ENCODE measurements around the gene FIBP.

The FIBP gene

GRCh38 chr11:65869643-65870306, 18.5 kb downstream of the FIBP start:
- no peak for DNase-seq

GRCh38 chr11:65868907-65869306, 19.4 kb downstream of the FIBP start:
- no peak for DNase-seq

DNA sequence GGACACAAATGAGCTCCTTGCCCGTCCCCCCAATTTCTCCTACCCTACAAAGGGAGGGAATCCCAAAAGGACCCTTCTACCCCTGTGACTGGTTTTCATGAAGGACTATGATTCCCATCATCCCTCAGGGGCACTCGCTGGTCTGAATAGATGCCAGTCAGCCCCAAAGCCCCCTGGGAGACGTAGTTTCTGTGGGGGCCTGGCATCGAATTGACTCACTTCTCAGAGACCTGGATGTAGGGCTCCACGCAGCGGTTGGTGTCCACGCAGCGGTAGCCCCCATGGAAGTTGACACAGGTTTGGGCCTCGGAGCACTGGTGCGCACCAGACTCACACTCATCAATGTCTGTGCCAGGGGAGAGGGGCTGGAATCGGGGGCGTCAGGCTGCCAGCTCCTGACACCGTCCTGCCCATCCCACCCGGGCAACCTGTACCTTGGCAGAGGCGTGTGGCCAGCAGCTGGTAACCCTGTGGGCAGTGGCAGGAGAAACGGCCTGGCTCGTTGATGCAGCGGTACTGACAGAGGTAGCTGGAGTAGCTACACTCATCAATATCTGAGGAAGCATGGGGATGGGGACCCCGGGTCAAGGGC, 20.1 kb downstream of the FIBP start:
- DNase-seq: no peak

DNA sequence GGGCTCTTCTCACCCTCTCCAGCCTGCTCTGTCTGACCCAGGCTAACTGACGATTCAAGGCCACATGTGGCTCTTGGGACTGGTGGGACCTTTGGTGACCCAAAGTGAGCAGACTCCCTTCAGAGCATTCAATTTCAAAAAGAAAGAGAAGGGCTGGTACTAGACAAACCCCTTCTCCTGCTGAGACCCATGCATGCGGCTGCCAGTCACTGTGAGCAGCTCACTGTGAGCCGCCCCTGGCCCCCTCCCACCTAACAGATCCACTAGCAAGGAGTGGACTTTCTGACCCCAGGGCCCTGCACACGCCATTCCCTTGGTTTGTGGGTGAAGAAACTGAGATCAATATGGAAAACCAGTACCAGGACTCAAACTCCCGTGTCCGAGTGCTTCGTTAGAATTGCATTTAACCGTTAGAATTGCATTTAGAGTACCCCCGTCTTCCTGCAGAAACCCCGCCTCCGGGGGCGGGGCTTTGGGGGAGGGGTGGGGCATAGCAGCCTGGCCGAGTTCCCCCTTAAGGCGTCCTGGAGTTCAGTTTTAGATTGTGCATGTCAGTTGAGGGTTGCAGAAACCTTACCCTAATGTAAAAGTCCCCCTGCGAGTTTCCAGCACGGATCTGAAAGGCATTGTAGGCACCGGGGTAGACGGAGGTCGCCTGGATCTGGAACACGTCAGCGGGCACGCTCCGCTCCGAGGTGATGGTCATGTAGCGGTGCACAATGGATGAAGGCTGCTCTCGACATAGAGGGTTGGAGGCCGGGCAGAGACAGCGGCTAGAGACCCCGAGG, 20.8 kb downstream of the FIBP start:
- DNase-seq: no peak

DNA sequence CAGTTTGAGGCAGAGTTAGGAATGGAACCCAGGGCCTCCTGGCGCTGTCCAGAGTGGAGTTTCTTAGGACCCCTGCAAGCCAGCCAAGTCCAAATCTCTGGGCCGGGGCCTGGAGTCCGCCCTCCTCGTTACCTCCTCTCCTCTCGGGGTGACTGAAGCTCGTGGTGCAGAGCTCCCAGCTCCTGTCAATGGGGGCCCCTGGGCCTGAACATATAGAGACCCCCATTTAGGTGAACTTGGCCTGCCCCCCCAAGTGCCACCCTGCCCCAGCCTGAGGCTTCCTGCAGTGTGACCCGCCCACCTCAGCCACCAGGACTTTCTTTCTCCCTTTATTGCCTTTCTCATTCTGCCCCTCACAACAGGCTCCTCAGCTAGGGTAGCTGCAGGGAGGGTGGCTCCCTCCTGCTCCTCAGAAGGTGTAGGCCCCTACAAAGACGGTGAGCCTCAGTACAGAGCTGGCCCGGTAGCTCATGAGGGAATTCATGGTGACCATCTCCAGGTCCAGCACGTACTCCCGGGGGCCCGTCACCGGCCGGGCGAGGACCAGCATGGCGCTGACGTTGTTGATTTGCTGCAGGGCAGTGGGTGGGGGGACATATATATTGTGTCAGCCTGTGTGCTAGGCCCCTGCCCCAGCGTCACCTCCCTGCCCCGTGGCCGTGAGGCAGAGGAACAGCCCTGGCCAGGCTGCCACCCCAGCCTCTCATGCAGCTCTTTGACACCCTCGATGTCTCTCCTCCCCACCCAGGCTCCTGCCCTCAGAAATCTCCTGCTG, 21.6 kb downstream of the FIBP start:
- DNase-seq: no peak

DNA sequence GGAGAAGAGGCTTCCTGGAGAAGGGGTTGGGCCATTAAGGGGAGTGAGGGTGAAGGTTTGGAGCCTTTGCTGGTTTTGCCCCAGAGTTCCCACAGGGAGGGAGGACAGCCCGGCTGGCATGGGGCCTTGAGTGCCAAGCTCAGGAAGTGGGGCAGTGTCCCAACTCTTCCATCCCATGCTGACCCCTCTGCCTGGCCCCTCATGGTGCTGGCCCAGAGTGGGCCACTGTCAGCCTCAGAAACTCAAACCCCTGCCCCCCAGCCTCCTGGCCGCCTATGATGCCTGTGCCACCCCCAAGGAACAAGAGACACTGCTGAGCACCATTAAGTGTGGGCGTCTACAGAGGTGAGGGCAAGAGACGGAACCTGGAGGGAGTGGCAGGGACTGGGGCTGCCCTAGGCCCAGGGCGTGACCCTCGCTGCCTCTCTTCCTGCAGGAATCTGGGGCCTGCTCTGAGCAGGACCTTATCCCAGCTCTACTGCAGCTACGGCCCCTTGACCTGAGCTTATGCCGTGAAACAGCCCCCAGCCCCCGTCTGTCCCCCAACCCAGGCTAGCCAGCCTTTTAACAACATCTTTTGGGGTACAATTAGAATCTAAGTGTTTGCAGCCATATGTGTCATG, 22.6 kb downstream of the FIBP start:
- DNase-seq: no peak

DNA sequence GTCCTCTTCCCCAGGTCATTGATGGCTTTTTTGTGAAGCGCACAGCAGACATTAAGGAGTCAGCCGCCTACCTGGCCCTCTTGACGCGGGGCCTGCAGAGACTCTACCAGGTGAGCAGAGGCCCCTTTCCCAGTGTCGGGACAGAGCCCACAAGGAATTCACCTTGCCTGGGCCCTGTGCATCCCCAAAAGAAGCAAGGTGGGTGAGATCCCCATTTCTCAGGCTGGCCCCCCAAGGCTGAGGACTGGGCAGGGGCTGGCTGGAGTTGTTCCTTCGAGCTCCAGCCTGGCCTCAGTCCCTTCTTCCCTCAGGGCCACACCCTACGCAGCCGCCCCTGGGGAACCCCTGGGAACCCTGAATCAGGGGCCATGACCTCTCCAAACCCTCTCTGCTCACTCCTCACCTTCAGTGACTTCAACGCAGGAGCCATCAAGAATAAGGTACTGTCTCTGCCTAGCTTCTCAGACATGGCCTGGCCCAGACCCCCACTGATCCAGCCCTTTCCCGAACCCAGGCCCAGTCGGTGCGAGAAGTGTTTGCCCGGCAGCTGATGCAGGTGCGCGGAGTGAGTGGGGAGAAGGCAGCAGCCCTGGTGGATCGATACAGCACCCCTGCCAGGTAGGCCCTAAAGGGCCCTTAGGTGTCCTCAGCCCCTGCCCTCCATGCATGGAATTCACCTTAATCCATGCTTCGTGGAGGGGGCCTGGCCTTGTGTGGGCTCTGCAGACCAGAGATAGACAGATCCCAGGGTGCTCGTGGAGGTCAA, 23.4 kb downstream of the FIBP start:
- DNase-seq: no peak

DNA sequence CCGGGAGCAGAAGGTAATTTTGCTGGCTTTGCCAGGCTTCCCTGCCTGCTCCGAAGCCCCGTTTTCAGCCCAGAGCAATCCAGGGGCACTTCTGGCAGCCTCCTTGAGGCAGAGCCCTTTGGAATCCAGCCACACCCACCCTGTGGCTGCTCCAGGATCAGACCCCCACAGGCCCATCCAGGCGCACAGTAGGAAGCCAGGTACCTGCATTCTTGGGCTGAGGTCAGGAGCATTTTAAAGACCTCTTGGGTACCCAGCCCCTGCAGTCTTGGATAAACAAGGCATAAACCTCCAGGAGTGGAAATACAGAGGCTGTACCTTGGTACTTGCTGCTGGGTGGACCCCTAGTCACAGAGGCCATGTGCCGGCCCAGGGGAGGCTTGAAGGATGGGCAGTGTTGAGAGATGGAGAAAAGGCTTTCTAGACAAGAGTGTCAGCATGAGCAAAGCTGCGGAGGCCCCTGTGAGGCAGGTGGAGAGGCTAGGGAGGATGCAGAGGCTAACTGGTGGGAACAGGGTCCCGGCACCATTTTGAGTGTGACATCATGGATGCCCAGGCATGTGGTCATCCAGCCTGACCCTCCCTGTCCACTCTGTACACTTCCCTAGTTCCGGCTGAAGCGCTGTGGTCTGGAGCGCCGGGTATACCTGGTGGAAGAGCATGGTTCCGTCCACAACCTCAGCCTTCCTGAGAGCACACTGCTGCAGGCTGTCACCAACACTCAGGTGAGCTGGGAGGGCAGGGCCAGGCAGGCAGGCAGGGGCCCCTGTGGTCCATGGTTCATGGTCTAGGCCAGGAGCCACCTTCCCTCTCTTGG, 24.2 kb downstream of the FIBP start:
- no peak for DNase-seq

DNA sequence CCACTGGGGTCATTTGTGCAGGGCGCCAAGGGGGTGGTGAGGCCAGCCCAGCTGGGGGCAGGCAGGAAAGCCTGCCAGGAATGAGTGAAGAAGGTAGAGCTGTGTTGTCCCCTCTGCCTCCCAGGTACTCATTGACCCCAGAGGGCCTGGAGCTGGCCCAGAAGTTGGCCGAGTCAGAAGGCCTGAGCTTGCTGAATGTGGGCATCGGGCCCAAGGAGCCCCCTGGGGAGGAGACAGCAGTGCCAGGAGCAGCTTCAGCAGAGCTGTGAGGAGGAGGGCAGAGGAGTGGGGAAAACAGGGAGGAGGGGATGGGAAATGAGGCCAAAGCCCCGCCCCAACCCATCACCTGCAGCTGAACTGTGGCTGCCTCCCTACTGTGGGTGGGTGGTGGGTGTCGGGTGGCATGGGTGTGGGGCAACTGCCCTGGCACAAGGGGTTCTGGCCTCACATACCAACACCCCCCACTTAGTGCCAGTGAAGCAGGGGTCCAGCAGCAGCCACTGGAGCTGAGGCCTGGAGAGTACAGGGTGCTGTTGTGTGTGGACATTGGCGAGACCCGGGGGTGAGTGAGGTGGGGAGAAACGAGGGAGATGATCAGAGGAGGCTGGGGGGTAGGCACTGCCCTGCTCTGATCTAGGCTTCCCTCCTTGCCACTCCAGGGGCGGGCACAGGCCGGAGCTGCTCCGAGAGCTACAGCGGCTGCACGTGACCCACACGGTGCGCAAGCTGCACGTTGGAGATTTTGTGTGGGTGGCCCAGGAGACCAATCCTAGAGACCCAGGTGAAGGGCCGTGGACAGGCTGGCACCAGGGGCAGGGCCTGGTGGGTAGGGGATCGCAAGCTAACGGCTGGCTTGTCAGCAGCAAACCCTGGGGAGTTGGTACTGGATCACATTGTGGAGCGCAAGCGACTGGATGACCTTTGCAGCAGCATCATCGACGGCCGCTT, 25.1 kb downstream of the FIBP start:
- no peak for DNase-seq

DNA sequence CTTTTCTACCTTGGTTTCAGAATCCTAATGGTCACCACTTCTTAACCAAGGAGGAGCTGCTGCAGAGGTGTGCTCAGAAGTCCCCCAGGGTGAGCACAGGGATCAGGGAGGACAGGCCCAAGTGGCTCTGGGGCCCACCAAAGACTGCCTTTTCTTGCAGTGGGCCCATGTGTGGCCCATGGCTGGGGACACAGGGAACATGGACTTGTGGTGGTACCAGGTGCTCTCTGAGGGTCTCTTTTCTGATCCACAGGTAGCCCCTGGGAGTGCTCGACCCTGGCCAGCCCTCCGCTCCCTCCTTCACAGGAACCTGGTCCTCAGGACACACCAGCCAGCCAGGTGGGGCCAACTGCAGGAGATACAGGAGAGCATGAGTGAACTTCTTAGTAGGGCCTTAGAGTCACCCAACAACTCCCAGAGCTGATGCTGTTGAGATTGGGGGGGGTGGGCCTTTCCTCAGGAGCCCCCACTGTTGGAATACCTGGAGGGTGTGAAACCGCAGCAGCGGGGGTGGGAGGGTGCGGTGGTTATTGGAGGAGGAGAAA, 26.0 kb downstream of the FIBP start:
- no peak for DNase-seq

DNA sequence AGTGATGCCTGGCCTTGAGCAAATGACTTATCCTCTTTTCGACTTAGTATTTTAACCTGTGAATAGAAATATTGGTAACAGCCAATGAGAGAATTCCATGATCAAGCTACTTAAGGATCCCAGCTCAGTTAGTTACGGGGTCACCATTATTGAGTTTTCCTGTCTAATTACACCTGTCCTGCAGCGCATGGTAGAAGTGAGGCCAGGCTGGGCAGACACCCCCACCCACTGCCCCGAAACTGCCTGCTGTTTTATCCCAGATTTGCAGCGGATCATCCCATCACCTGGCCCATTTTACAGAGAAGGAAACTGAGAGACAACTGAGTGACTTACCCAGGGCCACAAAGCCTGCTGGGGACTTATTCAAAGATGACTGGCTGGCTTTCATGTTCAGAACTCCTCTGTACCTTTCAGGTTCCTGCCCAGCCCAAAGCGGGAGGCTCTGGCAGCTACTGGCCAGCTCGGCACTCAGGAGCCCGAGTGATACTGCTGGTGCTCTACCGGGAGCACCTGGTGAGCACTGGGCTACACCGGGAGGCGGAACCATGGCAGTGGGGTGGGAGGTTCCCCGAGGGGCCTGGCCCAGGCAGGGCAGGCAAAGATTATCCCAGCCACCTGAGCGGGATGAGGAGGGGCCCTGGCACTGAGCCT, 26.6 kb downstream of the FIBP start:
- DNase-seq: no peak

DNA sequence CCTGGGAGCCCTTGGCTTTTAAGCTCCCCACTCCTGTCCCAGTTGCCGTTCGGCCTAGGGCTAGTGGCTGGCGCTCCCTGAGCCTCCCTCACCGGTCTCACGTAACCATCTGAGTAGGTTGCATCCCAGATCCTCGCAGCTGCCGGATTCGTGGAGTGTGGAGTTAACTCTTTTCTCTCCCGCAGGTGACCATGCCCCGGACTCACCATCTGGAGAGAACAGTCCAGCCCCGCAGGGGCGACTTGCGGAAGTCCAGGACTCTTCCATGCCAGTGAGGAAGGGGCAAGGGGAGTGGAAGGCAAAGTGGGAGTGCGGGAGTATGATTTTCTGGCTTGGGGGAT, 27.1 kb downstream of the FIBP start:
- no peak for DNase-seq

DNA sequence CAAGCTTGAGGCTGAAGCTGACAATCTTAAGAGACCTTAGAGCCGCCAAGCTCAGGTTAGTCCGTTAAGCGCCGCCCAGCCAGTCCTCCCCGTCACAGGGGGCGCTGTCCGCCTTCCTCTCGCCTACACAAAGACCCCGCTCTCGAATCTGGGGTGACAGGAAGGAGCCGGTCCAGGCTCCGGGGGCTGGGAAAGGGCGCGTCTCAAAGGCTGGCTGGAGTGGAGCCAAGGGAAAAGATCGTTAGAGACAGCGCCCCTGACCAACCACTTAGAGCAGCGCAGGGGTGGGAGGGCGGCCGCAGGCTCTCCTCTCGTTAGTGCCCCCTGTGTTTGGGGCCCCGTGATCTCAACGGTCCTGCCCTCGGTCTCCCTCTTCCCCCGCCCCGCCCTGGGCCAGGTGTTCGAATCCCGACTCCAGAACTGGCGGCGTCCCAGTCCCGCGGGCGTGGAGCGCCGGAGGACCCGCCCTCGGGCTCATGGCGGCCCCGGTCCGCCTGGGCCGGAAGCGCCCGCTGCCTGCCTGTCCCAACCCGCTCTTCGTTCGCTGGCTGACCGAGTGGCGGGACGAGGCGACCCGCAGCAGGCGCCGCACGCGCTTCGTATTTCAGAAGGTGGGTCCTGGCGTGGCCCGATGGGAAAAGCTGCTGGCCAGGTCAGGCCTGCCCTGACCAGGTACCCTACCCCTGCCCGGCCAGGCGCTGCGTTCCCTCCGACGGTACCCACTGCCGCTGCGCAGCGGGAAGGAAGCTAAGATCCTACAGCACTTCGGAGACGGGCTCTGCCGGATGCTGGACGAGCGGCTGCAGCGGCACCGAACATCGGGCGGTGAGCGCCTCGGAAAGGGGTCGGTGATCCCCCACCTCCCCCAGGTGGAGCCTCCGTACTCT, 27.8 kb downstream of the FIBP start, which contains the start of gene MUS81:
TSS of gene MUS81 (plus strand) at position 156 of the 887 bp plus-strand sequence. CDS start at position 477, 321 bp downstream.
- DNase-seq: peak; percentile 97

GRCh38 chr11:65859812-65860277, 28.4 kb downstream of the FIBP start:
- no peak for DNase-seq

DNA sequence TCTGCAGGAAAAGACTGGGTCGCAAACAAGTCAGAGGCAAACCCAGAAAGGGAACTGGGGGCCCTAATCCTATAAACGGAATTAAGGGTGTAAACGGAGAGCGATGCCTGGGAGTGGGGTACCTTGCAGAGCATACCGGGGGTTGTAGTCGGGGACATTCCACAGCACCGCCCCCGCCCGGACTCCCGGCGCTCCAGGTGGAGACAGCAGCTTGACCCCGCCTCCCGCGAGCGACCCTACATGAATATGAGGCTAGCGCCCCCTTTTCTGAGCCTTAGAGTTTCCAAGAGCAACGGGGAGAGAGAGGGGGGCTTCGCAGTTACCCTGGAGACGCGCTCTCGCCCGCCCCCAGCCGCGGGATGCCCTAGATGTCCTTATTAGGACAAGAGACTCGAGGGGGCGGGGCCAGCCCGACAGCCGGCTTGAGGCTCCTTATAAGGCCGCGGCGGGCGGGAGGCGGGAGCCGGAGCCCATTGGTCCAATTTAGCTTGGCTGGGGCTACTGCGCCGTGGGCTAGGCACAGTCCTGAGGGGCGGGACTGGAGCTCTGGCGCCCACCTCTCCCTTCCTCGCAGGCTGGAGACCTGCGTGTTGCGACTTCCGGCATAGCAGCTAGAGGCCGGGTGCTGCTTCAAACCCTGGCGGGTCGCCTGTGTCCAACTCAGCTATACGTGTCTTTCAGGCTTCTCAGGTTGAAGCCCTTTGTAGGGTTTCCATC, 29.0 kb downstream of the FIBP start:
- peak; percentile 99 for DNase-seq

DNA sequence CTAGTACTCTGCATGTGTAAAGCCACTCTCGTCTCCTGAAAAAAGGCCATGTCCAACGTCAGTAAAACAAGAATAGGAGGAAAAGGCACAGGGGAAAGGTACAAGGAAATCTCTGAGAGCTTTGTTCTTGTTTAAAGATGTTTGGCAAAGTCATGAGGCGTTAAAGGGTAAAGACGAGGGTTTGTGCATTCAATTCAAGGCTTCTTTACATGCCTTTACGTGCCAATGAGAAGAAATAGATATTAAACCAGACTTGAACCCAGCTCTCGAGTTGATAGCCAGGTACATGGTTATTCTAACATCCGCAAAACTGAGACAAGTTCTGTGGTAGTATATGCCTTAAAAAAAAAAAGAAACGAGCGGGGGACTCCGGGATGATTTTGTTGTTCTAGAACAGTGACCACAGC, 29.6 kb downstream of the FIBP start:
- no peak for DNase-seq
